DOHH2 (cell line): ENCODE results near the gene RPS29.
"Not testable (repeated sequence)": the region's sequence is repeated elsewhere in the genome, so short reads cannot be mapped to it uniquely, and the experiment has no call there.

Source experiments
- CTCF ChIP-seq: fragments of 200-600 bp; sonication (generic); IDR thresholded peaks from one replicate; pipeline ENCODE4 v1.5.1; 2014; ENCODE audit warnings: antibody characterized with exemption, mild to moderate bottlenecking, low read depth, low read length; ENCODE audit not compliant: poor library complexity, severe bottlenecking
- EZH2phosphoT487 ChIP-seq: fragments of 200-600 bp; sonication (generic); IDR thresholded peaks from 2 replicates; pipeline ENCODE4 v1.6.1; 2017; ENCODE audit warnings: borderline replicate concordance, mild to moderate bottlenecking, antibody characterized with exemption, low read length, moderate library complexity, mixed read lengths

GRCh38 chr14:49584981-49585640 is 1.1 kb downstream of the RPS29 start:
- not testable (repeated sequence) for TF ChIP-seq CTCF, EZH2phosphoT487
